Bronchial epithelial cell (primary cell): ENCODE data around the gene DKK3. TPM values are rescaled to one million over a fixed set of nuclear protein-coding genes. Genes with fewer than 3 reads are reported as not detected.
A peak's percentile ranks its signal among the peaks of the same experiment; 100 is the strongest.

Experiments used
- DNase-seq: peaks from one replicate; pipeline ENCODE4 v3.0.0-alpha.2; 2010; ENCODE audit warnings: low read depth
- FAIRE-seq: peaks from 2 replicates; lab custom pipeline; 2011; peaks lifted over from hg19 to GRCh38; lab: Jason Lieb, UNC
- H3K27me3 ChIP-seq: 2 replicates; pipeline ENCODE4 v1.5.1; 2011; ENCODE audit warnings: low read length; ENCODE audit not compliant: control insufficient read depth, insufficient read depth
- H3K36me3 ChIP-seq: 2 replicates; pipeline ENCODE4 v1.5.1; 2011; ENCODE audit warnings: low read length; ENCODE audit not compliant: control insufficient read depth, insufficient read depth
- H3K4me3 ChIP-seq: 2 replicates; pipeline ENCODE4 v1.5.1; 2011; ENCODE audit warnings: mild to moderate bottlenecking, low read depth, low read length, control low read depth
- CTCF ChIP-seq: IDR thresholded peaks from 2 replicates; pipeline ENCODE4 v1.5.1; 2011; ENCODE audit warnings: mild to moderate bottlenecking, moderate library complexity, low read length, control low read depth, inconsistent platforms; ENCODE audit not compliant: insufficient read depth, severe bottlenecking
- total RNA-seq: library from RNA; depleted of rRNA; stranded (reverse); fragments of >200 nt; gene quantifications from 2 replicates; pipeline ENCODE4 v1.2.1, GENCODE V29; 2014

The DKK3 gene
- total RNA-seq, 1 donor from 2014 or later, result 72.4 TPM

GRCh38 chr11:12031856-12032544 is 23.6 kb upstream of the DKK3 start:
- no peak for FAIRE-seq

GRCh38 chr11:12029738-12030363 is 21.4 kb upstream of the DKK3 start:
- Histone ChIP-seq H3K27me3 (no peaks in the 10 kb centered on the region), H3K36me3 (no peaks in the 10 kb centered on the region), H3K4me3 (no peak overlapping the region)
- DNase-seq (peak; percentile 50), FAIRE-seq (no peak)
- TF ChIP-seq CTCF, result no peak

More at GRCh38 chr11:12031856-12032544, 23.6 kb upstream of the DKK3 start:
- DNase-seq, result no peak
- no peak overlapping the region for H3K4me3 ChIP-seq
- TF ChIP-seq CTCF, result no peak
- H3K27me3 ChIP-seq, result no peaks in the 10 kb centered on the region
- H3K36me3 ChIP-seq, result no peaks in the 10 kb centered on the region

GRCh38 chr11:12029119-12029518 is 20.7 kb upstream of the DKK3 start:
- DNase-seq, result no peak
- no peaks in the 10 kb centered on the region for H3K36me3 ChIP-seq
- H3K4me3 ChIP-seq, result no peak overlapping the region
- no peak for TF ChIP-seq CTCF
- no peak for FAIRE-seq
- H3K27me3 ChIP-seq, result no peaks in the 10 kb centered on the region

- TF ChIP-seq CTCF, result no peak
- no peak for FAIRE-seq
- H3K27me3 ChIP-seq, result no peaks in the 10 kb centered on the region
- H3K36me3 ChIP-seq, result no peaks in the 10 kb centered on the region
- H3K4me3 ChIP-seq, result no peak overlapping the region
- DNase-seq, result no peak
Measured at GRCh38 chr11:12028303-12028702, 19.9 kb upstream of the DKK3 start.

GRCh38 chr11:12026331-12027211 is 18.1 kb upstream of the DKK3 start:
- no peak for DNase-seq
- TF ChIP-seq CTCF, result no peak
- Histone ChIP-seq H3K27me3 (no peaks in the 10 kb centered on the region), H3K4me3 (no peak overlapping the region), H3K36me3 (no peaks in the 10 kb centered on the region)
- no peak for FAIRE-seq
